GM12878 (cell line): ENCODE data around the gene MMD. TPM values are rescaled to one million over a fixed set of nuclear protein-coding genes. Genes with fewer than 3 reads are reported as not detected.

ENCODE experiments used
- ATAC-seq: fragments of 200-7000 bp; cut with Tn5 transposase; 3 replicates; pipeline ENCODE4 v1.9.1; 2020; ENCODE audit warnings: mild to moderate bottlenecking, moderate library complexity
- BruUV-seq: library from RNA; stranded (reverse); fragments of 400-500 nt; replicated peaks from 2 replicates; lab custom pipeline; 2021; lab: Mats Ljungman, UMichigan
- CTCF ChIA-PET: fragments of 300-600 bp; sonication (Branson Sonifier 250); formaldehyde crosslinking; extraction: SDS; loops from one replicate; lab custom pipeline; 2021; ENCODE audit warnings: inconsistent platforms; lab: Yijun Ruan, JAX
- POLR2A ChIA-PET: fragments of 350-600 bp; formaldehyde crosslinking; extraction: SDS; loops from one replicate; lab custom pipeline; 2021; ENCODE audit warnings: inconsistent platforms; lab: Charles Lee
- RAD21 ChIA-PET: fragments of 300-600 bp; sonication (Branson Sonifier 250); formaldehyde crosslinking; loops from one replicate; lab custom pipeline; 2023; ENCODE audit warnings: antibody characterized with exemption; ENCODE audit not compliant: unreplicated experiment; lab: Charles Lee
- SMC1A ChIA-PET: fragments of 300-600 bp; sonication (Branson Sonifier 250); formaldehyde crosslinking; loops from one replicate; lab custom pipeline; 2023; ENCODE audit not compliant: unreplicated experiment, uncharacterized antibody; lab: Charles Lee
- DNase-seq: peaks from one replicate; pipeline ENCODE4 v3.0.0-alpha.2; 2011; ENCODE audit warnings: low read depth, low spot score
- FAIRE-seq: peaks from 3 replicates; lab custom pipeline; 2011; peaks lifted over from hg19 to GRCh38; lab: Jason Lieb, UNC
- H2AFZ ChIP-seq: 2 replicates; pipeline ENCODE4 v1.6.0; 2011; ENCODE audit warnings: low read depth, low read length, control low read depth; ENCODE audit not compliant: control insufficient read depth
- H3K27ac ChIP-seq: 2 replicates; pipeline ENCODE4 v1.5.1; 2011; ENCODE audit warnings: control low read depth; ENCODE audit not compliant: control insufficient read depth, insufficient read depth
- H3K27me3 ChIP-seq, 2 experiments: replicated peaks in 1 of 2; 2 replicates each; pipeline versions ENCODE4 v1.6.0 to v1.6.1; 2011; ENCODE audit warnings: low read length in 1 of 2; ENCODE audit not compliant: control insufficient read depth in 2 of 2, insufficient read depth in 2 of 2
- H3K36me3 ChIP-seq, 2 experiments: 2 replicates each; pipeline ENCODE4 v1.5.1; 2011; ENCODE audit warnings: low read length in 1 of 2; ENCODE audit not compliant: control insufficient read depth in 2 of 2, insufficient read depth in 2 of 2
- H3K4me1 ChIP-seq: 2 replicates; pipeline ENCODE4 v1.6.1; 2011; ENCODE audit warnings: mild to moderate bottlenecking, low read length, moderate library complexity, mixed read lengths; ENCODE audit not compliant: control insufficient read depth, insufficient read depth
- H3K4me2 ChIP-seq: 2 replicates; pipeline ENCODE4 v1.6.0; 2011; ENCODE audit warnings: control low read depth; ENCODE audit not compliant: control insufficient read depth, insufficient read depth
- H3K4me3 ChIP-seq: fragments of 200-600 bp; sonication (generic); 2 replicates; pipeline ENCODE4 v1.5.1; 2016
- H3K79me2 ChIP-seq: 2 replicates; pipeline ENCODE4 v1.6.0; 2011; ENCODE audit warnings: low read length; ENCODE audit not compliant: control insufficient read depth, insufficient read depth
- H3K9ac ChIP-seq: 2 replicates; pipeline ENCODE4 v1.8.0; 2011; ENCODE audit warnings: low read length, control low read depth, mixed read lengths; ENCODE audit not compliant: control insufficient read depth, insufficient read depth
- H3K9me3 ChIP-seq: replicated peaks from 3 replicates; pipeline ENCODE4 v1.5.1; 2011; ENCODE audit warnings: mild to moderate bottlenecking, low read length; ENCODE audit not compliant: control insufficient read depth, insufficient read depth
- H4K20me1 ChIP-seq: 2 replicates; pipeline ENCODE4 v1.6.0; 2011; ENCODE audit not compliant: control insufficient read depth, insufficient read depth
- RUNX3 ChIP-seq: IDR thresholded peaks from 2 replicates; pipeline ENCODE4 v1.6.1; 2012; ENCODE audit warnings: low read length, inconsistent platforms
- SP1 ChIP-seq: IDR thresholded peaks from one replicate; pipeline ENCODE4 v1.6.1; 2011; ENCODE audit warnings: low read depth, low read length
- YY1 ChIP-seq: IDR thresholded peaks from 2 replicates; pipeline ENCODE4 v1.6.1; 2011; ENCODE audit warnings: low read depth, mild to moderate bottlenecking, low read length
- WGBS: methylation state at CpG from one replicate; pipeline ENCODE4 v1.1.6; 2016; ENCODE audit warnings: low lambda C conversion rate; ENCODE audit not compliant: insufficient replicate concordance, insufficient coverage; ENCODE audit errors: missing lambda C conversion rate; 5-methylcytosine and 5-hydroxymethylcytosine counted together
- in situ Hi-C: fragments of 300-500 bp; cut with MboI; formaldehyde crosslinking; loops from 9 replicates; pipeline ENCODE4 v1.14.3; 2018; ENCODE audit warnings: mixed read lengths
- intact Hi-C: fragments of 100-400 bp; cut with micrococcal nuclease; formaldehyde crosslinking; loops from one replicate; pipeline ENCODE4 v1.14.2; 2022; ENCODE audit not compliant: unreplicated experiment
- polyA plus RNA-seq, 11 experiments: library from polyadenylated mRNA; depleted of rRNA in 4 of 11; unstranded in 6 of 11; stranded (reverse) in 5 of 11; fragments of >200 nt; fragmentation: Nextera tagmentation in 4 of 11; fragmentation: Illumina TruSeq in 1 of 11; extraction: Ambion mirVana in 4 of 11; extraction: Trizol in 1 of 11; gene quantifications; 1 replicate in 1 of 11; 2 replicates in 10 of 11; pipeline versions ENCODE4 v1.2.1 to v1.2.3, GENCODE V29; 2011 to 2016; ENCODE audit warnings: inconsistent platforms in 2 of 11, missing spikeins in 2 of 11, low read depth in 1 of 11
- total RNA-seq, 4 experiments: library from RNA; depleted of rRNA in 3 of 4; stranded (reverse); fragments of >200 nt in 3 of 4; fragmentation: Illumina TruSeq in 1 of 4; extraction: Trizol in 1 of 4; gene quantifications; 2 replicates each; pipeline versions ENCODE4 v1.2.1 to v1.2.3, GENCODE V29; 2013 to 2021
- TF ChIP-seq, protein P1 (sequence below): fragments of 450-650 bp; formaldehyde crosslinking; IDR thresholded peaks from 2 replicates; pipeline ENCODE4 v1.5.0; 2022; ENCODE audit warnings: mild to moderate bottlenecking, missing genetic modification characterization
- TF ChIP-seq, protein P2 (sequence below): fragments of 450-650 bp; IDR thresholded peaks from 2 replicates; pipeline ENCODE4 v1.6.1; 2017; ENCODE audit warnings: mild to moderate bottlenecking, moderate library complexity
- TF ChIP-seq, protein P3 (sequence below): fragments of 450-650 bp; IDR thresholded peaks from 2 replicates; pipeline ENCODE4 v1.6.1; 2017; ENCODE audit warnings: mild to moderate bottlenecking, moderate library complexity

MMD gene
- total and polyA plus RNA-seq, 10 of the 15 experiments (the other 5 are each of a cell fraction or from before 2014, with no cell fraction given) = 8.0 to 46.7 (median 22.3) TPM

DNA sequence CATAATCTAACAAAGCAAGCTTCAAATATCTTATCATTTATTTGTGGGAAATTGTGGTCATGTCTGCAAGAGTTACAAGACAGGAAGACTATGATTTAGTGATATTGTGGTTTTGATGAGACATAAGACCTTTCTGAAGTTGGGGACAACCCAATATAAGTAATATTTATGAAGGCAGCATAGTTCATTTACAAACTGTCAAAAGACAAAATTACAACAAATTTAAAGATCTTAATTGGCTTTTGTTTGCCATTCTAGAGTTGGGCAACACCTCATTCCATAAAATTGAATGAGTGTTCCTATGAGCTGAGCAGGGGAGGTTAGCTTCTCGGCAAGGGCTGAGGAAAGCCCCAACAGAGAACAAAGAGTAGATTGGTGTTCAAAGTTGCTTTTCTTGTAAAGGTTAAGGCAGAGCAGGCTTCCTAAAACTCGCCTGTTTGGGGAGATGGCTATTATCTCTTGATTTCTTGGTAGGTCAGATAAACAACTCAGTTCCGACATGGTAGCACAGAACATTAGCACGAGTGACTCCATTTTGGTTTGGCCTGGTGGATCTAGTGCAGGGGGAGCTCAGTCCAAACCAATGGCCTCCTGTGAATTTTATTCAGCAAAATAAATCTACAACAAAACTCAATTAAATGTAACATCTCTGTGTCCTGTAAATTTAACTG, 10.9 kb upstream of the MMD start:
- Histone ChIP-seq H3K4me2 (no peak overlapping the region), H3K4me1 (peaks cover 33% of the 10 kb centered on the region), H3K79me2 (no peaks in the 10 kb centered on the region), H2AFZ (peak overlapping the region; percentile 3; the same call in 1 of the 2 replicates), H3K4me3 (no peak overlapping the region), H3K27ac (peak overlapping the region; percentile 29), H3K9ac (no peak overlapping the region), H3K27me3 (no peaks in the 10 kb centered on the region), H4K20me1 (no peaks in the 10 kb centered on the region), H3K36me3 (no peaks in the 10 kb centered on the region), H3K9me3 (no peaks in the 10 kb centered on the region)
- RAD21 ChIA-PET = interaction anchor here (0.6 to 6.4 kb wide), 4 partner anchors 10 to 81 kb away, joined by 3 to 99 read pairs (median 7); partner anchors contain the start of gene MMD
- ATAC-seq = no peak
- CTCF ChIA-PET = interaction anchor here (0.7 to 1.4 kb wide), 7 partner anchors 13 to 440 kb away, joined by 3 to 5 read pairs (median 3); partner anchors contain the start of gene SMIM36
- intact Hi-C loops (no loop called here), in situ Hi-C loops (no loop called here)
- POLR2A ChIA-PET = interaction anchor here (1.2 to 6.6 kb wide), 4 partner anchors 12 to 80 kb away, joined by 3 to 106 read pairs (median 6); partner anchors contain the start of gene MMD
- no peak for DNase-seq
- no TSS peak for BruUV-seq
- 83% methylated on average over 4 of the region's 4 CpGs for WGBS
- no peak for FAIRE-seq
- SMC1A ChIA-PET = interaction anchor here (0.7 to 17.7 kb wide), 10 partner anchors 8 to 82 kb away, joined by 3 to 359 read pairs (median 4); partner anchors contain the start of gene MMD
- TF ChIP-seq SP1 (no peak), YY1 (peak; percentile 37; the same call in 1 of the 2 replicates), RUNX3 (peak; percentile 56; the same call in 1 of the 2 replicates)
- TF ChIP-seq, protein P1, sequence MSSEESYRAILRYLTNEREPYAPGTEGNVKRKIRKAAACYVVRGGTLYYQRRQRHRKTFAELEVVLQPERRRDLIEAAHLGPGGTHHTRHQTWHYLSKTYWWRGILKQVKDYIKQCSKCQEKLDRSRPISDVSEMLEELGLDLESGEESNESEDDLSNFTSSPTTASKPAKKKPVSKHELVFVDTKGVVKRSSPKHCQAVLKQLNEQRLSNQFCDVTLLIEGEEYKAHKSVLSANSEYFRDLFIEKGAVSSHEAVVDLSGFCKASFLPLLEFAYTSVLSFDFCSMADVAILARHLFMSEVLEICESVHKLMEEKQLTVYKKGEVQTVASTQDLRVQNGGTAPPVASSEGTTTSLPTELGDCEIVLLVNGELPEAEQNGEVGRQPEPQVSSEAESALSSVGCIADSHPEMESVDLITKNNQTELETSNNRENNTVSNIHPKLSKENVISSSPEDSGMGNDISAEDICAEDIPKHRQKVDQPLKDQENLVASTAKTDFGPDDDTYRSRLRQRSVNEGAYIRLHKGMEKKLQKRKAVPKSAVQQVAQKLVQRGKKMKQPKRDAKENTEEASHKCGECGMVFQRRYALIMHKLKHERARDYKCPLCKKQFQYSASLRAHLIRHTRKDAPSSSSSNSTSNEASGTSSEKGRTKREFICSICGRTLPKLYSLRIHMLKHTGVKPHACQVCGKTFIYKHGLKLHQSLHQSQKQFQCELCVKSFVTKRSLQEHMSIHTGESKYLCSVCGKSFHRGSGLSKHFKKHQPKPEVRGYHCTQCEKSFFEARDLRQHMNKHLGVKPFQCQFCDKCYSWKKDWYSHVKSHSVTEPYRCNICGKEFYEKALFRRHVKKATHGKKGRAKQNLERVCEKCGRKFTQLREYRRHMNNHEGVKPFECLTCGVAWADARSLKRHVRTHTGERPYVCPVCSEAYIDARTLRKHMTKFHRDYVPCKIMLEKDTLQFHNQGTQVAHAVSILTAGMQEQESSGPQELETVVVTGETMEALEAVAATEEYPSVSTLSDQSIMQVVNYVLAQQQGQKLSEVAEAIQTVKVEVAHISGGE (CRISPR knock-in tag) = peak; percentile 41; the same call in 1 of the 2 replicates
- TF ChIP-seq, protein P2, sequence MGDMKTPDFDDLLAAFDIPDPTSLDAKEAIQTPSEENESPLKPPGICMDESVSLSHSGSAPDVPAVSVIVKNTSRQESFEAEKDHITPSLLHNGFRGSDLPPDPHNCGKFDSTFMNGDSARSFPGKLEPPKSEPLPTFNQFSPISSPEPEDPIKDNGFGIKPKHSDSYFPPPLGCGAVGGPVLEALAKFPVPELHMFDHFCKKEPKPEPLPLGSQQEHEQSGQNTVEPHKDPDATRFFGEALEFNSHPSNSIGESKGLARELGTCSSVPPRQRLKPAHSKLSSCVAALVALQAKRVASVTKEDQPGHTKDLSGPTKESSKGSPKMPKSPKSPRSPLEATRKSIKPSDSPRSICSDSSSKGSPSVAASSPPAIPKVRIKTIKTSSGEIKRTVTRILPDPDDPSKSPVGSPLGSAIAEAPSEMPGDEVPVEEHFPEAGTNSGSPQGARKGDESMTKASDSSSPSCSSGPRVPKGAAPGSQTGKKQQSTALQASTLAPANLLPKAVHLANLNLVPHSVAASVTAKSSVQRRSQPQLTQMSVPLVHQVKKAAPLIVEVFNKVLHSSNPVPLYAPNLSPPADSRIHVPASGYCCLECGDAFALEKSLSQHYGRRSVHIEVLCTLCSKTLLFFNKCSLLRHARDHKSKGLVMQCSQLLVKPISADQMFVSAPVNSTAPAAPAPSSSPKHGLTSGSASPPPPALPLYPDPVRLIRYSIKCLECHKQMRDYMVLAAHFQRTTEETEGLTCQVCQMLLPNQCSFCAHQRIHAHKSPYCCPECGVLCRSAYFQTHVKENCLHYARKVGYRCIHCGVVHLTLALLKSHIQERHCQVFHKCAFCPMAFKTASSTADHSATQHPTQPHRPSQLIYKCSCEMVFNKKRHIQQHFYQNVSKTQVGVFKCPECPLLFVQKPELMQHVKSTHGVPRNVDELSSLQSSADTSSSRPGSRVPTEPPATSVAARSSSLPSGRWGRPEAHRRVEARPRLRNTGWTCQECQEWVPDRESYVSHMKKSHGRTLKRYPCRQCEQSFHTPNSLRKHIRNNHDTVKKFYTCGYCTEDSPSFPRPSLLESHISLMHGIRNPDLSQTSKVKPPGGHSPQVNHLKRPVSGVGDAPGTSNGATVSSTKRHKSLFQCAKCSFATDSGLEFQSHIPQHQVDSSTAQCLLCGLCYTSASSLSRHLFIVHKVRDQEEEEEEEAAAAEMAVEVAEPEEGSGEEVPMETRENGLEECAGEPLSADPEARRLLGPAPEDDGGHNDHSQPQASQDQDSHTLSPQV = peak; percentile 99
- TF ChIP-seq, protein P3, sequence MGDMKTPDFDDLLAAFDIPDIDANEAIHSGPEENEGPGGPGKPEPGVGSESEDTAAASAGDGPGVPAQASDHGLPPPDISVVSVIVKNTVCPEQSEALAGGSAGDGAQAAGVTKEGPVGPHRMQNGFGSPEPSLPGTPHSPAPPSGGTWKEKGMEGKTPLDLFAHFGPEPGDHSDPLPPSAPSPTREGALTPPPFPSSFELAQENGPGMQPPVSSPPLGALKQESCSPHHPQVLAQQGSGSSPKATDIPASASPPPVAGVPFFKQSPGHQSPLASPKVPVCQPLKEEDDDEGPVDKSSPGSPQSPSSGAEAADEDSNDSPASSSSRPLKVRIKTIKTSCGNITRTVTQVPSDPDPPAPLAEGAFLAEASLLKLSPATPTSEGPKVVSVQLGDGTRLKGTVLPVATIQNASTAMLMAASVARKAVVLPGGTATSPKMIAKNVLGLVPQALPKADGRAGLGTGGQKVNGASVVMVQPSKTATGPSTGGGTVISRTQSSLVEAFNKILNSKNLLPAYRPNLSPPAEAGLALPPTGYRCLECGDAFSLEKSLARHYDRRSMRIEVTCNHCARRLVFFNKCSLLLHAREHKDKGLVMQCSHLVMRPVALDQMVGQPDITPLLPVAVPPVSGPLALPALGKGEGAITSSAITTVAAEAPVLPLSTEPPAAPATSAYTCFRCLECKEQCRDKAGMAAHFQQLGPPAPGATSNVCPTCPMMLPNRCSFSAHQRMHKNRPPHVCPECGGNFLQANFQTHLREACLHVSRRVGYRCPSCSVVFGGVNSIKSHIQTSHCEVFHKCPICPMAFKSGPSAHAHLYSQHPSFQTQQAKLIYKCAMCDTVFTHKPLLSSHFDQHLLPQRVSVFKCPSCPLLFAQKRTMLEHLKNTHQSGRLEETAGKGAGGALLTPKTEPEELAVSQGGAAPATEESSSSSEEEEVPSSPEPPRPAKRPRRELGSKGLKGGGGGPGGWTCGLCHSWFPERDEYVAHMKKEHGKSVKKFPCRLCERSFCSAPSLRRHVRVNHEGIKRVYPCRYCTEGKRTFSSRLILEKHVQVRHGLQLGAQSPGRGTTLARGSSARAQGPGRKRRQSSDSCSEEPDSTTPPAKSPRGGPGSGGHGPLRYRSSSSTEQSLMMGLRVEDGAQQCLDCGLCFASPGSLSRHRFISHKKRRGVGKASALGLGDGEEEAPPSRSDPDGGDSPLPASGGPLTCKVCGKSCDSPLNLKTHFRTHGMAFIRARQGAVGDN = peak; percentile 98
